Neural cell (in vitro differentiated cells): ENCODE measurements around the gene PLCL2.

ENCODE experiments used
- EP300 ChIP-seq: fragments of 450-650 bp; conservative IDR thresholded peaks from 2 replicates; pipeline ENCODE4 v1.6.1; 2014; ENCODE audit warnings: antibody characterized with exemption, mild to moderate bottlenecking, moderate library complexity; ENCODE audit not compliant: poor library complexity, severe bottlenecking
- EZH2 ChIP-seq: fragments of 200-600, 300-800 bp; shearing (Covaris generic), sonication (generic); IDR thresholded peaks from 2 replicates; pipeline ENCODE4 v1.6.1; 2014; ENCODE audit warnings: antibody characterized with exemption, low read length, borderline replicate concordance, mild to moderate bottlenecking; ENCODE audit not compliant: insufficient read depth, poor library complexity, severe bottlenecking
- MXI1 ChIP-seq: fragments of 450-650 bp; conservative IDR thresholded peaks from 2 replicates; pipeline ENCODE4 v1.6.1; 2014; ENCODE audit warnings: antibody characterized with exemption, mild to moderate bottlenecking; ENCODE audit not compliant: poor library complexity, severe bottlenecking
- POLR2AphosphoS5 ChIP-seq: IDR thresholded peaks from 2 replicates; pipeline ENCODE4 v1.6.1; 2012
- RAD21 ChIP-seq: fragments of 450-650 bp; conservative IDR thresholded peaks from 2 replicates; pipeline ENCODE4 v1.6.1; 2014; ENCODE audit warnings: antibody characterized with exemption, mild to moderate bottlenecking, moderate library complexity
- REST ChIP-seq: IDR thresholded peaks from 2 replicates; pipeline ENCODE4 v1.6.1; 2012; ENCODE audit warnings: borderline replicate concordance
- SMC3 ChIP-seq: fragments of 450-650 bp; conservative IDR thresholded peaks from 2 replicates; pipeline ENCODE4 v1.6.1; 2014; ENCODE audit warnings: antibody characterized with exemption, mild to moderate bottlenecking, moderate library complexity; ENCODE audit not compliant: poor library complexity
- TAF1 ChIP-seq: IDR thresholded peaks from 2 replicates; pipeline ENCODE4 v1.6.1; 2012; ENCODE audit warnings: low read depth
- TF ChIP-seq, protein P1 (sequence below): fragments of 450-650 bp; IDR thresholded peaks from 2 replicates; pipeline ENCODE4 v1.5.1; 2014; ENCODE audit warnings: antibody characterized with exemption, mild to moderate bottlenecking, moderate library complexity; ENCODE audit not compliant: poor library complexity, severe bottlenecking

GRCh38 chr3:17062736-17063135 lies 178.0 kb downstream of the PLCL2 start:
- TF ChIP-seq, protein P1, sequence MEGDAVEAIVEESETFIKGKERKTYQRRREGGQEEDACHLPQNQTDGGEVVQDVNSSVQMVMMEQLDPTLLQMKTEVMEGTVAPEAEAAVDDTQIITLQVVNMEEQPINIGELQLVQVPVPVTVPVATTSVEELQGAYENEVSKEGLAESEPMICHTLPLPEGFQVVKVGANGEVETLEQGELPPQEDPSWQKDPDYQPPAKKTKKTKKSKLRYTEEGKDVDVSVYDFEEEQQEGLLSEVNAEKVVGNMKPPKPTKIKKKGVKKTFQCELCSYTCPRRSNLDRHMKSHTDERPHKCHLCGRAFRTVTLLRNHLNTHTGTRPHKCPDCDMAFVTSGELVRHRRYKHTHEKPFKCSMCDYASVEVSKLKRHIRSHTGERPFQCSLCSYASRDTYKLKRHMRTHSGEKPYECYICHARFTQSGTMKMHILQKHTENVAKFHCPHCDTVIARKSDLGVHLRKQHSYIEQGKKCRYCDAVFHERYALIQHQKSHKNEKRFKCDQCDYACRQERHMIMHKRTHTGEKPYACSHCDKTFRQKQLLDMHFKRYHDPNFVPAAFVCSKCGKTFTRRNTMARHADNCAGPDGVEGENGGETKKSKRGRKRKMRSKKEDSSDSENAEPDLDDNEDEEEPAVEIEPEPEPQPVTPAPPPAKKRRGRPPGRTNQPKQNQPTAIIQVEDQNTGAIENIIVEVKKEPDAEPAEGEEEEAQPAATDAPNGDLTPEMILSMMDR = no peak
- no peak for TF ChIP-seq EP300
- no peak for TF ChIP-seq POLR2AphosphoS5
- no peak for TF ChIP-seq REST
- TF ChIP-seq SMC3 = no peak
- no peak for TF ChIP-seq EZH2
- no peak for TF ChIP-seq TAF1
- TF ChIP-seq RAD21 = no peak
- no peak for TF ChIP-seq MXI1
